Non-pigmented ciliary epithelial cell (primary cell): ENCODE measurements around the gene LIN37.
"Not testable (repeated sequence)": the region's sequence is repeated elsewhere in the genome, so short reads cannot be mapped to it uniquely, and the experiment has no call there.

Experiments
- DNase-seq: peaks from one replicate; pipeline ENCODE4 v3.0.0-alpha.2; 2010; ENCODE audit warnings: low read depth

The LIN37 gene

GRCh38 chr19:35753634-35754369, 5.4 kb downstream of the LIN37 start:
- DNase-seq = no peak

- no peak for DNase-seq
Measured at GRCh38 chr19:35754370-35755130, 6.2 kb downstream of the LIN37 start.

- no peak for DNase-seq
Measured at GRCh38 chr19:35755131-35755549, 6.8 kb downstream of the LIN37 start.

DNA sequence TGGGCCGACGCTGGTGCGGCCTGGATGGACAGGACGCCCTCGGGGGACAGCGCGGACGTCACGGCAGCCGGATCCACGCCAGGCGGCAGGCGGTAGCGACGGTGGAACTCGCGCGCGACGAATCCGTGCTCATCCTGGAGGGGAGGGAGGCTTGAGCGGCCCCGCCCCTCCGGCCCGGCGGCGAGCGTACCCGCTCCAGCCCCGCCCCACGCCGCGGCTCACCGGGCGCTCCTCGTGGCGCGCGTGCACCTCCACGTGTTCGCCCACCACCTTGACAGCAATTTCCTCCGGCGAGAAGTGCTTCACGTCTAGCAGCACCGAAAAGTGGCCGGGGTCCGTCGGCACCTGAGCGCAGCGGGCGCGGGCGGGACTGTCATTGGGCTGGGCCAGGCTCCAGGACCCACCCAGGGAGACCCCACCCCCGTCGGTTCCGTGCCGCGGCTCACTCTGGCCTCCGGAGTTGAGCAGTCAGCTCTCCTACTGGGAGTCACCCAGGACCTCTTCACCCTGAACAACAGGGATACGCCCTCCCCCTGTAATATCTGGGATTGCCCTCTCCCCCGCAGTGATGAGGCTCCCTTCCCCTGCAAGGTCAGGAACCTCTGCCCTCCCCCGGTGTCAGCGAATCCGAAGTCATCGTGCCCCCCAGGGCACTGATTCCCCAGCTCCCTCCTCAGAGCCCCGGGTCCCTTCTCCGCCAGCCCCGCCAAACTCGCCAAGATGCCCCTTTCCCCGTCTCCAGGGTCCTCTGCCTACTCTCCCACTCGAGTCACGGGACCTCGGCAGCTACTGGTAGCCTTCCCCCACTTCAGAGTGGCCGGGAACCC, 7.4 kb downstream of the LIN37 start:
- DNase-seq = no peak

GRCh38 chr19:35756377-35757230, 8.2 kb downstream of the LIN37 start, which contains the start of gene HSPB6:
Gene HSPB6, minus strand, starts transcription at chr19:35757029. Its CDS starts 21 bp downstream, at chr19:35757008.
- no peak for DNase-seq

DNA sequence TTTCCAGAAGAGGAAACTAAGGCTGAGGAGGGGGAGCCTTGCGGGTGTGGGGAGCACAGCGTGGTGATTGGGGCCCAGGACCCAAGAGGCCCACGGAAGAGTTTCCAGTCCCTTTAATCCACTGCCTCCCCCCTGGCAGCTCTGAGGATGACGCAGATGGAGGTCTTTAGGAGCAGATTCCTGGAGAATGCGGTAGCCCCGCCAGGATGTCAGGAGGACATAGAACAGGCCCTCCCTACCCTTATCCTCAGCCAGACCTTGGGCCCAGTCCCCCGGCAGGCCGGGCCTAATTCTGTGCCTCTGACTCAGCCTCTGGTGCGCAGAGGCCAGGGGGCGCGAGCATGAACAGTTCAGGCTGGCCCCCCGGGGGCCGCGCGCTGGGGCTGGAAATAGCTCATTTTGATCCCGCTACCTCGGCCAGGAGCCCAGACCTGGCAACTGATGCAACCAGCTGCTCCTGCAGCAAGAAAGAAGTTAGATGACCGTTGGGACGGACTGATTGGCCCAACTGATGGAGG, 8.9 kb downstream of the LIN37 start:
- DNase-seq = peak; percentile 76

DNA sequence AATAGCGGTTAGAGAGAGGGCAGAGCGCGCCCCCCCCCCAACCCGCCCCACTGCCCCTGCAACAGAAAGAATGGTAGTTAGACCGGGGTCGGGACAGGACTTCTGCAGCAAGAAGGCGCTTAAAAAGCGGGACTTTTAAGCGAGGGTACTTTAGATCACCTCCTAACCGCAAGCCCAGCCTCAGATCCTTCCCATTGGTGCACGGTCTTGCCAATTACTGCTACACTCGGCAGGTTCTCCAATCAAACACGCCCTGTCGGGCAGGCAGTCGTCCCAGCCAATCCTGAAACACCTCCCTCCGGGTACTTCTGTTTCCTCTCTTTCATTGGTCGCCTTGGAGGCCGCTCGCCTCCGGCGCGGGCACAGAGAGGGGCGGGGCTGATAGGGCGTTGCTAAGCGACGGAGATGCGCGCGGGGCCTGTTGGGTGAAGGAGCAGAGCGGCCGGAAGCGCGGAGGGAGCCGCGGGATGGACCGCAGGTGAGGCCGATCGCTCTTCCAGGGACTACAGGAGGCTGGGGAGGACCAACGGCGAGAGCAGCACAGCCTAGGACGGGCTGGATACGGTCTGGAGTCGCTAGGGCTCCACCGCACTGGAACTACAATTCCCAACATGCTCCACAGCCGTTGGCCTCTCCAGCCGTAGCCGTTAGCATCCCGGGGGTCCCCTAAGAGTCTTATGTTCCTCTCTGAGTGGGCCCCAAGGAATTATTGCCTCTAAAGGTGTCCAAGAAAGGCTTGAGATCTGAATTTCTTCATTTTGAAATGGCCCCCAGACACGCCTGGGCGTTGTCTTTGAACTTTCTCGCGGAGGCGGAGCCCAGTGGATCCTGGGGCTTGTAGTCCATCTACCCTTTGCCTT, 9.6 kb downstream of the LIN37 start, which contains the start of gene PROSER3:
Gene PROSER3, plus strand, starts transcription at position 428 of the 860 bp plus-strand sequence. Its CDS starts 40 bp downstream, at position 468.
- DNase-seq = peak; percentile 100

GRCh38 chr19:35759697-35760096, 11.3 kb downstream of the LIN37 start:
- DNase-seq = no peak

GRCh38 chr19:35760711-35761349, 12.5 kb downstream of the LIN37 start:
- no peak for DNase-seq

DNA sequence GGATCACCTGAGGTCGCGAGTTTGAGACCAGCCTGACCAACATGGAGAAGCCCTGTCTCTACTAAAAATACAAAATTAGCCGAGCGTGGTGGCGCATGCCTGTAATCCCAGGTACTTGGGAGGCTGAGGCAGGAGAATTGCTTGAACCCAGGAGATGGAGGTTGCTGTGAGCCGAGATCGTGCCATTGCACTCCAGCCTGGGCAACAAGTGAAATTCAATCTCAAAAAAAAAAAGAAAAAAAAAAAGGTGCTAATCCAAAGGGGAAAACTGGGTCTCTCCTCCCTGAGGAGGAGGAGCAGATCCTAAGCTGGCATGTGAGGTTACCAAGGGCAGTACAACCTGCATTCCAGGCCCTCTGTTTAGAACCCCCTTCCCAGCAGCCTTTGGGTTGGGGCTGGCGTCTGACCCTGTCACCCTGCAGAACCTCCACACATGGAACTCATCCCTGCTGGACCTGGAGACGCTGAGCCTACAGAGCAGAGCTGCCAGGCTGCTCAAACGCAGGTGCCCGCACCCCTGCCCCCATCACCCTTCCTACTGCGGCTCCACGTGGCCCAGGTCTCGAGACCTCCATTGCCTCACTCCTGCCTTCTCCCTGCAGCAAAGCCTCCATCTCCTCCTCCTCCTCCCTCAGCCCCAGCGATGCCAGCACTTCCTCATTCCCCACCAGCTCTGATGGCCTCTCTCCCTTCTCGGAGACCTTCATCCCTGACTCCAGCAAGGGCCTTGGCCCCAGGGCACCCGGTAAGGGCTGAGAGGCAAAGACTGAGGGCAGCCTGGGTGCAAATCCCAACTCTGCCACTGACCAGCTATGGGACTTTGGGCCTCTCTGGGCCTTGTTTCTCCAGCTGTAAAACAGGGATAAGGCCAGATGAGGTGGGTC, 16.3 kb downstream of the LIN37 start:
- DNase-seq = no peak

DNA sequence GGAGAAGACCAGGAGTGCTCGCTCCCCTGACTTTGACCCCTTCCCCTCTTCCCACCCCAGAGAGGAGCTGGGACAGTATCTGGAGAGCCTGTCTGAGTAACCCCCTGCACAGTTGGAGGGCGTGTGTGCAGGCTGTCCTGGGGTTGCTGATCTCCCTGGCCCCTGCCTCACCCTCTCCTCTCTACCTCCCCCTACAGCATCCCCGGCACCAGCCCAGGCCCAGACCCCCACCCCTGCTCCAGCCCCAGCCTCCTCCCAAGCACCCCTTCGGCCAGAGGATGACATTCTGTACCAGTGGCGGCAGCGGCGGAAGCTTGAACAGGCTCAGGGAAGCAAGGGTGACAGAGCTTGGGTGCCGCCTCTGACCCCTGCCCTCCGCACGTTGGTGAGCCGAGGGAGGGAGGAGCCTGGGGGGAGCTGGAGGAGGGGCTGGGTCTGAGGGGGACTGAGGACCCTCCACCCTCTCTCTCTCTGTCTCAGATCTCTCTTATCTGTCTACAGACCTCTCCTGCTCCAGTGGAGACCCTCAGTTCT, 18.3 kb downstream of the LIN37 start:
- no peak for DNase-seq

- DNase-seq = no peak
Measured at GRCh38 chr19:35767288-35768081, 19.1 kb downstream of the LIN37 start.

- DNase-seq = no peak
Measured at GRCh38 chr19:35768082-35768421, 19.7 kb downstream of the LIN37 start.

- DNase-seq = not testable (repeated sequence)
Measured at GRCh38 chr19:35772362-35772761, 24.0 kb downstream of the LIN37 start.

DNA sequence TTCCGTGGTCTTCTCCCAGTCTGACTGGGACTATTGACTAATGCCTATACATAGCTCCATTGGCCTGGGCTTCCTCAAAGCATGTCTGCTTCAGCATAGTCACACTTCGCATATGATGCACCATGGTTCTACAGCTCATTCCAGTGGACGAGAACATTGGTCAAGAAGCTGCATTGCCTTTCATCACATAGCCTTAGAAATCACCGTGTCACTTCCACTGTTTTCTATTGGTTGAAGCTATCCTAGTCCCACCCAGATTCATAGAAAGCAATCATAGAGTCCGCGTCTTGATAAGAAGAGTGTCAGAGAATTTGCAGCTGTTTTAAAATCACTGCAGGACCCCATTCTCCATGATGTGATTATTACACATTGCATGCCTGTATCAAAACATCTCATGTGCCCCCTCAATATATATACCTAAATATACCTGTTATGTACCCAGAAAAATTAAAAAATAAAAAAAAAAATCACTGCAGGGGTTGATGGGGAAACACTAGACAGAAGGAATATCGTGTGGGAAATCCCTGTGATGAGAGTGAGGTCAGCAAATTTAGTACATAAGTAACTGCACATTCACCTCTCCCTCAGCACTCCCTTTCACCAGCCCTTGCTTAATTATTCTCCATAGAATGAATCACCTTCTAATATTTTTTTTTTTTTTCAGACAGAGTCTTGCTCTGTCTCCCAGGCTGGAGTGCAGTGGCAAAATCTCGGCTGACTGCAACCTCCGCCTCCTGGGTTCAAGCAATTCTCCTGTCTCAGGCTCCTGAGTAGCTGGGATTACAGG, 24.8 kb downstream of the LIN37 start:
- DNase-seq = no peak

DNA sequence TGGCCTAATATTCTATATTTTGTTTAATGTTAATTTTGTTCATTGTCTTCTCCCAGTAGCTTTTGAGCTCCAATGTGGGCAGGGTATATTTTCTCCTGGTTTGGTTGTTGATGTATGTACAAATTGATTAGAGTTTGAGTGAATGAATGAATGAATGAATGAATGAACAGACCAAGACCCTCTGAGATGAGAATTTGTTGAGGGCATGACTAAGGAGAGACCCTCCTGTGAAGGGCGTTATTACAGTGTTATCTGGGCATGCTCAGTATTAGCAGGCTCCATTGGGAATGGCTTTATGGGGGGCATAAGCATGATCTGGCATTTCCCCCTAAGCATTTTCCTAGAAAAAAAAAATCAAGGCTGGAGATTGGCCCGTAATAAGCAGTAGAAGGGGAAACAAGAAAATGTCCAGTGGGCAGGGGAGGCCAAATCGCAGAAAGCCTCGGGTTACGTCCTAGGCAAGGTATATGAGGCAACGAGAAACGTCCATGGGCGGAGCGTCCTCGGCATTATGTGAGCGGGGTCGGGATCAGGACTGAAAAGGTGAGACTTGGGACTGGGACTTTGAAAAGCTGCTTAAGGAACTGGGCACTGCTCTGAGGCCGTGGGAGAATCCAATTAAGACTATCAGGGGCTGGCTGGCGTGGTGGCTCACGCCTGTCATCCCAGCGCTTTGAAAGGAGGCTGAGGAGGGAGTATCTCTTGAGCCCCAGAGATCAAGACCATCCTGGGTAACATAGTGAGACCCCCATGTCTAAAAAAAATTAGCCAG, 26.1 kb downstream of the LIN37 start:
- no peak for DNase-seq
